GM19023 (cell line): ENCODE results near the gene MAML3.

Source experiments
- ATAC-seq: cut with Tn5 transposase; IDR thresholded peaks from one replicate; pipeline ENCODE4 v1.9.1; 2021; ENCODE audit warnings: mild to moderate bottlenecking, moderate library complexity; ENCODE audit not compliant: unreplicated experiment

MAML3 gene

DNA sequence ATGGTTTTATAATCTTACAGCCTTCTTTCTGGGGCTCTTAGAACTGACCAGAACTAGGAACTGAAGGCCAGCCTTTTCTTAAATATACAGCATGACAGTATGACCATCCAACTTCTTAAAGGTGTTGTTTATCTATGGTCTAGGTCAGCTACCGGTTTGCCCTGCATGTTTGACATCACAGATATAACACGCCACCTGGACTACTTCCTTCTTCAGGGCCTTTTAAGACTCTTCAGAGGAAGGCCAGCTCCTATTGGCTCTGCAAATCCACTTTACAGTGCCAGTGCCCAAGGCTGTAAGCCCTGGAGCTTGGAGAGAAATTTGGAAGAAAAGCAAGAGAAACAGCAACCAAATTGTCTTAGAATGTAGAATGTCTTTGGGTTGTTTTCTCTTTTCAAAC lies 302.9 kb downstream of the MAML3 start:
- ATAC-seq: no peak

GRCh38 chr4:139849219-139849618 lies 304.8 kb downstream of the MAML3 start:
- no peak for ATAC-seq

DNA sequence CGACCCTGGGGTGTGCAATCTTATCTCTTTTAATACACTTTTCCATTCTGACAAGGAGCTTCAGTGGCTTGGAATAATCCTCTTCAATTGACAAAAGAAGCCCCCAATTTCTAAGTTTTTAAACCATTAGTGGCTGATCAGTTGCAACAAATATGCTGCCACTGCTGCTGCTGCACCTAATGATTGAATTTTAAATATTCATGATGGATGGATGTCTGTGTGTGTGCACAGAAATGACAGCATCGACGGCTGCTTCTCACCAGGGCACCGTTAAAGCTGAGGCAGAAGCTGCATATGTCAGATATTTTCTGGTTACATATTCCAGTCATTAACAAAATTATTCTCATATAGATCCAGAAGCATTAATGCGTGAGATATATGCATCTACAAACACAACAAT lies 306.0 kb downstream of the MAML3 start:
- ATAC-seq: no peak

DNA sequence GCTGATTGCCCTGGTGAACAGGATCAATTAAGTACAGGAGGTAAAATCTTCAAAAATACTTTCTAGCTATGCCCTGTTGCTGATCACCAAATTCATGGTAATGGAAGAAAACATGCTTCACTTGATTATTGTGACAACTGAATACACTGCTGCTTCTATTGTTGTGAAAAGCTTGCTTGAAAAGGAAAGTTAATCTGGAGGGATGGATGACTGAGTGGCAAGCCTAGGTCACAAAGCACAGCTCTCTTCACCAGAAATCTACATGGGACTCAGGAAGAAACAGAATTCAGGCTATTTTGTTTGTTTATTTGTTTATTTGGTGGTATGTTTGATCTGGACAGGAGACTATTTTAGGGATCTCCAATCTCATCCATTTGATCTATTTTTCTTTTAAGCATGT lies 306.4 kb downstream of the MAML3 start:
- no peak for ATAC-seq

DNA sequence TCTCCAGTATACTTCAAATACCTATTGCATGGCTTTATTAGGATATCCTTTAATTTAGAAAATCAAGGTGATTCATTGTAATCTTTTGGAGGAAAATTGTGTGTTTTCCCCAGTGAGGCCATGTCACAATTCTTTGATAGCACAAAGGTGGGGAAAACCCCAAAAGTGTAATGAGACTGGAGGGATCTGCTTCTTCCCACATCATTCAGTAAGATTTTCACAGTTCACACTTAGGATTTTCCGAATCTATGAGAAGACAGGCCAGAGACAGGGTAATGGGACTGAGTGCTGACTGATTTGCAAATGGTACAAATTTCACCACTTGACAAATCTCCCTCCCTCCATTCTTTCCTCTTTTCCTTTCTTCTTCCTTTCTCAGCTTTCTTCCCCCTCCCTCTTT lies 307.2 kb downstream of the MAML3 start:
- no peak for ATAC-seq

GRCh38 chr4:139845453-139846093 lies 308.4 kb downstream of the MAML3 start:
- no peak for ATAC-seq

- ATAC-seq: no peak
Measured at GRCh38 chr4:139844459-139845036, 309.4 kb downstream of the MAML3 start.

DNA sequence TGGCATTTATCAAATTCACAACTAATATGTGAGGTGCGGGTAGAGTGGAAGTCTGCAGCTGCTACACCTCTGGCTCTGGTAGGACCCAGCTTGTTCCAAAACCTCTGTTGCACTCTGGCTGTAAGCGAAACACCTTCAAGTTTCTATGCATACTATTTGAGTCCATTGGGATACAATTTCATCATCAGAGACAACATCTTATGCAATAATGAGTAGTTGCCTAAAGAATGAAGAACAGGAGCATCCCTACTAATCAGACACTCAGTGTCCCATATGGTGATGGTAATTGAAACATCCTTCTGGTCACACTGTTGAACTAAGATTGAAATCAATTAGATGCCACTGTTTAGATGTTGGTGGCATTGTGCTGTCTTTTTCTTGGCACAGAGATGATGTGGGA lies 309.9 kb downstream of the MAML3 start:
- no peak for ATAC-seq

- ATAC-seq: no peak
Measured at GRCh38 chr4:139843641-139844040, 310.3 kb downstream of the MAML3 start.

DNA sequence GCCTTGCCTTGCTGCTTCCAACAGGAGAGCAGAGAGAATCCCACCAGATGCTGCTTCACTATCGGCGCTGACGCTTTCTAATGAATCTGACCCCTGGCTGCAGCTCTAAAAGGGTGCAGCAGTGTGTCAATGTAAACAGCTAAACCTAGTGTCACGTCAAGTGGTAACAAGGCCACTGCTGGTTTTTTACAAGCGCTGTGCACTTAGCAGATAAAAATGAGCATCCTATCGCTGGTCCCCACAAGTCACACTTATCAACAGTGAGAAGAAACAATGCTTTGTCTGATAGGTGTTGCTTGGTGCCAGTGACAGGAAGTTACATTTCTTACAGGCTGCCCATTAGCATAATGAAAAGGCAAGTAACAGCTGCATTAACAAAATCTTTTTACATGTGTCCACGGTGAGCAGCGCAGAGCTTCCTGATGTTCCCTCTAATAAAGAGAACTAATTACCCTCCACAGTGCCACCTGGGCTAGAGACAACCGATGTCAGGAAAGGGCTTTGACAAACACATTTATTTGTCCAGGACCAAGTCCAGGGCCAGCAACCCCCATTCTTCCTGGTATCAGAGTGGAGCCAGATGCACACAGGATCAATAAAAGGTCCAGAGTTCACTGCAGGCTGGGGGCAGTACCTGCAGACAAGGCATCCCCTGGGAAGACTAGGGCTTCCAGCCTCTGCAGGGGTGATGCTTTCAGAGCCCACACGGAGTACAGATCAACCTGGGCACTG lies 312.4 kb downstream of the MAML3 start:
- ATAC-seq: no peak

DNA sequence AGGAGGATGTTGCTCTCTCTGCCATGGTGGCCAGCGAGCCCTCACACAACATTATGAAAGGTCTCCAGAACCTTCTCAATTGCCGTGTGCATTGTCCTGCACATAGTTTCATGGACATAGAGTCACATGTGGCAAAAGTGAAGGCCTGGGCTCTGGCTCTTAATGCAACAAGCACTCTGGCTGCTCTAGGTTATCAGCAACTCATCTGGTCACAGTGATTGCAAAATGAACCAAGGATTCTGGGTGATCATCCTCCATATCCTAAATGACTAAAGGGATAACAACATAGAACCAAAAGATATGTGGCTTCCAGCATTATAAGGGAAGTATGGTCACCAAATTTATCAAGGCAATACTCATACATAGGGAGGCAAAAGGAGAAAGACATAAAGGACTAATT lies 313.2 kb downstream of the MAML3 start:
- ATAC-seq: no peak

GRCh38 chr4:139839403-139840031 lies 314.5 kb downstream of the MAML3 start:
- ATAC-seq: no peak

DNA sequence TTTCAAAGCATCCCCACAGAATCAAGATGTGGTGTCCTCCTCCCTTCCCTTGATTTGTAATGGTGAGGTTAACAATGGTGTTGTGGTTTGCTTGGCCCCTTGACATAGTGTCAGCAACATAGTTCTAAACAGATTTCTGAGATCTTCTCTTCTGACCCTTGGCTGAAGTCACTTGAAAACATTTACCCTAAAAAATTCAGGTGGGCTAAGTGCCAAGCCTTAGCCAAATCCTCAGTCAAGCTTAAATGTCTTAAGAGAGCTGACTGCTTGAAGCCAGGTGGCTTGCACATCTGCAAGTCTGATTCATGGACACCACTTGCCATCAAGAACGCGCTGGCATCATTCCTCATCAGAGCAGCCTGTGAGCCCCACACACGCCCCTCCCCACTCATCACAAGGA lies 315.2 kb downstream of the MAML3 start:
- ATAC-seq: no peak

DNA sequence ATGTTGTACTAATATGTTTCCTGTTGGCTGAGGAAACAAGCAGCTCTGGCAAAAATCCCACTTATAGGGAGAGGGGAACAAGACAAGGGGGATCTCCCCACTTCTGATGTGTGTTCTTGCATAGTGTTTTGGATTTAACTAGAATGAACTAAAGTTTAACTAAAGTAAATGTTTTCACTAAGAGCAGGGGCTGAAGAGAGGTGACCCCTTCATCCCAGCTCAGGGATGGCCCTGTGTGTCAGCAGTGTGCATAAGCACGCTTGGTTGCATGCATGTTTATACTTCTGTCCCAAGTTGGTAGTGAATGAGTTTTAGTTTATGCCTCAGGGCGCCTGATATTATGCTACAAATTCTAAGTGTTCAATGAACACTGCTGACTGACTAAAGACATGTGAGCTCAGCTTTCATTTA lies 319.0 kb downstream of the MAML3 start:
- no peak for ATAC-seq

DNA sequence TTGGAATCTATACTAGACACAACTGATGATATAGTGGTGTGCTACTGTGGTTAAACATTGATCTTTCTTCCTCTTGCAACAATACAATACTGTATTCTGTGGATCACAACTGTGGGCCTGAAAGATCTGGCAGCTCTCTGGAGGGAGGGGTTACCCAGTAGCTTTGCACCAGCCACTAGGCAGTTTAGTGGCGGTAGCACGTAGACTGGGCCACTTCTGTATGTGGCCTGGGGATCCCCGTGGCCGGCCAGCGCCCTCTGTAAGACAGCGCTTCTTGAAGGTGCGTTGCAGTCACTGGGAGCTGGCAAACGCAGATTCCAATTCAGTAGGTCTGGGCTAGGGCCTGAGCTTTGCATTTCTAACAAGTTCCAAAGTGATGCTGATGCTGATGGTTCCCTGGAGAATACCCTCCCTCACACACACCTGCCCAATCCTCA lies 319.7 kb downstream of the MAML3 start:
- ATAC-seq: no peak

DNA sequence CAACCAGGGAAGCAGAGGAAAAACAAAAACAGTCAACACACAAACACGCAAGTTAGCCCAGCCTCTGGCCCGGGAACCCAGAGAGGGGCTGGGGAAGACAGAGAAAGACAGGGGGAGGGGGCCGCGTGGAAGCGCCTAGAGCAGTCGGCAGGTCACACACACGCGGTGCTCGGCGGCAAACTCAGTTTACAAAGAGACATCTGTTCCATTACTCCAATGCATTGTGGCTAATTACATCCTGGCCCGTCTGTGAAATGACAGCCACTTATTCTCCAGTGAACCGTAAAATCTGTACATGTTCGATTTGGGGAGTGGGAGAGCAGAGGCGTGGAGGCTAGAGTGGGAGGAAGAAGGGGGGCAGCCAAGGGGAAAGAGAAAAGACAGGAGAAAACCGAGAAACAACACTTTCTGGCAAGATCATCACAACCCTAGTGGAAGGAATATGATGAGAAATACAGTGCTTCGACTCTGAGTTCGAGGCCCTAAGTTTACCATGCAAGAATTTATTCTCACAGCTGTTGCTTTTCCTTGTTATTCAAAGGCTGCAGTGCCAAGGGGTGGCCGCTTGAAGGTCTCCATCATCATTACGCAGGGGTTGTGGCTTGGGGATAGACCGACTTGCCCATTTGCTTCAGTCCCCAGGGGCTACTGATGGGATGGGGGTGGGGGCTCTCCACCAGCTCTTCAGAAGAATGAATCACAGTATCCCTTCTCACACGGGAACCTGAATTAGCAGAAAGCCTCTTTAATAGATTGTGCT lies 320.7 kb downstream of the MAML3 start:
- no peak for ATAC-seq

- ATAC-seq: no peak
Measured at GRCh38 chr4:139828966-139829664, 324.9 kb downstream of the MAML3 start.

- no peak for ATAC-seq
Measured at GRCh38 chr4:139826426-139826825, 327.6 kb downstream of the MAML3 start.

GRCh38 chr4:139825523-139826014 lies 328.4 kb downstream of the MAML3 start:
- ATAC-seq: no peak

- no peak for ATAC-seq
Measured at GRCh38 chr4:139824882-139825522, 329.0 kb downstream of the MAML3 start.
